Left lung (tissue), 10 donors: ENCODE measurements around the gene CLDN9. TPM values are rescaled to one million over a fixed set of nuclear protein-coding genes. Genes with fewer than 3 reads are reported as not detected.

Experiments used
- ATAC-seq: fragments of 200-7000 bp; cut with Tn5 transposase; one replicate; pipeline ENCODE4 v1.9.1; 2020; ENCODE audit warnings: moderate library complexity
- DNase-seq, 4 donors: peaks; one replicate each; pipeline ENCODE4 v3.0.0-alpha.2; 2013 to 2020
- H3K27ac ChIP-seq, 2 donors: fragments of 200-600 bp; sonication (generic) in 1 of 2; one replicate each; pipeline versions ENCODE4 v1.5.0 to v1.8.0; 2020 to 2021
- H3K27me3 ChIP-seq, 2 donors: fragments of 200-600 bp; sonication (generic) in 1 of 2; one replicate each; pipeline versions ENCODE4 v1.5.0 to v1.8.0; 2020 to 2021
- H3K36me3 ChIP-seq, 2 donors: fragments of 200-600 bp; sonication (generic) in 1 of 2; one replicate each; pipeline versions ENCODE4 v1.5.0 to v1.8.0; 2020 to 2021
- H3K4me1 ChIP-seq, 2 donors: fragments of 200-600 bp; one replicate each; pipeline ENCODE4 v1.8.0; 2021
- H3K4me3 ChIP-seq, 2 donors: fragments of 200-600 bp; sonication (generic) in 1 of 2; one replicate each; pipeline versions ENCODE4 v1.5.0 to v1.8.0; 2020 to 2021; ENCODE audit warnings: mild to moderate bottlenecking in 1 of 2
- H3K9me3 ChIP-seq, 2 donors: fragments of 200-600 bp; sonication (generic) in 1 of 2; one replicate each; pipeline versions ENCODE4 v1.5.0 to v1.8.0; 2020 to 2021
- CTCF ChIP-seq, 2 donors: fragments of 200-600 bp; sonication (generic) in 1 of 2; IDR thresholded peaks; one replicate each; pipeline versions ENCODE4 v1.5.0 to v1.8.0; 2021; ENCODE audit warnings: antibody characterized with exemption in 2 of 2
- intact Hi-C, 2 donors: fragments of 100-400 bp; cut with DNase I; formaldehyde crosslinking; loops; one replicate each; pipeline versions ENCODE4 v1.11.2 to v1.14.2; 2022
- polyA plus RNA-seq, 6 donors: library from polyadenylated mRNA; unstranded; fragments of 120-200 nt; gene quantifications; one replicate each; pipeline ENCODE4 v1.2.1, GENCODE V29; 2013; ENCODE audit not compliant: insufficient read length in 6 of 6
- total RNA-seq, 2 donors: library from RNA; stranded (reverse); fragmentation: NEBNext Ultra II Directional; extraction: Animal tissue kit (Norgen Biotek cat#: 25700); gene quantifications; one replicate each; pipeline ENCODE4 v1.2.1, GENCODE V29; 2021
- donor health status: DM: no; HTN: yes; CAD: no.
- donor health status: DM: no; HTN: no; CAD: no.

Gene CLDN9
- total and polyA plus RNA-seq, 8 donors: 0.85 to 6.5 (median 5.8) TPM

- no peak for TF ChIP-seq CTCF (IDR thresholded peaks at IDR 0.05)
- H3K4me1 ChIP-seq: peaks cover 7 to 34% of the 10 kb centered on the region in 2 donors
- H3K27ac ChIP-seq: no peak overlapping the region
- no peaks in the 10 kb centered on the region for H3K36me3 ChIP-seq
- DNase-seq (no peak), ATAC-seq (no peak)
- peaks cover 15 to 86% of the 10 kb centered on the region in 2 donors for H3K27me3 ChIP-seq
- intact Hi-C loops: no loop called here
- no peaks in the 10 kb centered on the region for H3K9me3 ChIP-seq
- no peak overlapping the region for H3K4me3 ChIP-seq
These were observed 798 bp downstream of the CLDN9 start for GRCh38 chr16:3013491-3013951.

GRCh38 chr16:3013998-3014690, 1.4 kb downstream of the CLDN9 start:
- intact Hi-C loops: no loop called here
- no peak for TF ChIP-seq CTCF (IDR thresholded peaks at IDR 0.05)
- peaks cover 3 to 29% of the 10 kb centered on the region in 2 donors for H3K4me1 ChIP-seq
- H3K27me3 ChIP-seq: peaks cover 17 to 86% of the 10 kb centered on the region in 2 donors
- ATAC-seq: no peak
- H3K4me3 ChIP-seq: no peak overlapping the region
- no peak for DNase-seq
- no peaks in the 10 kb centered on the region for H3K36me3 ChIP-seq
- no peaks in the 10 kb centered on the region for H3K9me3 ChIP-seq
- H3K27ac ChIP-seq: no peak overlapping the region

- TF ChIP-seq CTCF (IDR thresholded peaks at IDR 0.05): no peak
- ATAC-seq (no peak), DNase-seq (no peak)
- Histone ChIP-seq H3K4me3 (no peak overlapping the region), H3K4me1 (peaks cover 6 to 28% of the 10 kb centered on the region in 2 donors), H3K27ac (no peak overlapping the region), H3K9me3 (no peaks in the 10 kb centered on the region), H3K27me3 (peaks cover 17 to 77% of the 10 kb centered on the region in 2 donors), H3K36me3 (no peaks in the 10 kb centered on the region)
- intact Hi-C loops: no loop called here
These were observed 2.2 kb downstream of the CLDN9 start for GRCh38 chr16:3014971-3015370.

GRCh38 chr16:3015865-3016521, 3.3 kb downstream of the CLDN9 start:
- DNase-seq (no peak), ATAC-seq (no peak)
- intact Hi-C loops: no loop called here
- Histone ChIP-seq H3K4me1 (peaks cover 6 to 26% of the 10 kb centered on the region in 2 donors), H3K36me3 (no peaks in the 10 kb centered on the region), H3K4me3 (no peak overlapping the region), H3K9me3 (no peaks in the 10 kb centered on the region), H3K27ac (no peak overlapping the region), H3K27me3 (peaks cover 17 to 70% of the 10 kb centered on the region in 2 donors)
- no peak for TF ChIP-seq CTCF (IDR thresholded peaks at IDR 0.05)

- Histone ChIP-seq H3K9me3 (no peaks in the 10 kb centered on the region), H3K36me3 (peaks cover 0 to 5% of the 10 kb centered on the region in 2 donors), H3K4me1 (peaks cover 17 to 37% of the 10 kb centered on the region in 2 donors), H3K27me3 (peaks cover 10 to 56% of the 10 kb centered on the region in 2 donors), H3K4me3 (no peak overlapping the region), H3K27ac (no peak overlapping the region)
- TF ChIP-seq CTCF (IDR thresholded peaks at IDR 0.05): no peak
- ATAC-seq: no peak
- no peak for DNase-seq
- intact Hi-C loops: no loop called here
These were observed 4.6 kb downstream of the CLDN9 start for GRCh38 chr16:3017344-3017743.
